Measurements from ENCODE around the gene COX15.

- TF ChIP-seq CTCF (IDR thresholded peaks at IDR 0.05; ENCODE audit: extremely low read depth in 1 of 2, insufficient read depth in 1 of 2, low read depth in 1 of 2, low read length in 2 of 2) (no peak), POLR2A (IDR thresholded peaks at IDR 0.05; ENCODE audit: low read depth, low read length) (no peak), MAX (IDR thresholded peaks at IDR 0.05; ENCODE audit: insufficient read depth, insufficient read length) (no peak), JUN (IDR thresholded peaks at IDR 0.05; ENCODE audit: borderline replicate concordance, insufficient read depth, insufficient read length, low read depth) (no peak), EZH2 (IDR thresholded peaks at IDR 0.05; ENCODE audit: borderline replicate concordance, low read depth, low read length, severe bottlenecking) (no peak), FOS (IDR thresholded peaks at IDR 0.05; ENCODE audit: borderline replicate concordance, insufficient read depth, low read length) (no peak)
Measured at GRCh38 chr10:99768556-99768955, 36.6 kb upstream of the COX15 start.
